HG02852 (cell line): ENCODE measurements around the gene ITGA11.

ENCODE experiments used
- ATAC-seq: cut with Tn5 transposase; IDR thresholded peaks from one replicate; pipeline ENCODE4 v1.9.1; 2021; ENCODE audit warnings: mild to moderate bottlenecking, moderate library complexity; ENCODE audit not compliant: unreplicated experiment

ITGA11 gene

GRCh38 chr15:68379058-68379758 is 52.8 kb downstream of the ITGA11 start:
- no peak for ATAC-seq

GRCh38 chr15:68378595-68378994 is 53.4 kb downstream of the ITGA11 start:
- ATAC-seq = no peak

- ATAC-seq = no peak
These were observed 54.2 kb downstream of the ITGA11 start for GRCh38 chr15:68377766-68378165.

GRCh38 chr15:68376447-68377060 is 55.4 kb downstream of the ITGA11 start:
- no peak for ATAC-seq

- no peak for ATAC-seq
These were observed 56.2 kb downstream of the ITGA11 start for GRCh38 chr15:68375716-68376220.

GRCh38 chr15:68375191-68375631 is 56.8 kb downstream of the ITGA11 start:
- no peak for ATAC-seq

GRCh38 chr15:68374168-68374745 is 57.7 kb downstream of the ITGA11 start:
- ATAC-seq = no peak

GRCh38 chr15:68373028-68373427 is 58.9 kb downstream of the ITGA11 start:
- ATAC-seq = no peak

- ATAC-seq = no peak
These were observed 59.6 kb downstream of the ITGA11 start for GRCh38 chr15:68372291-68372811.

- no peak for ATAC-seq
These were observed 60.1 kb downstream of the ITGA11 start for GRCh38 chr15:68371851-68372250.

GRCh38 chr15:68371160-68371559 is 60.8 kb downstream of the ITGA11 start:
- no peak for ATAC-seq

- ATAC-seq = no peak
These were observed 61.2 kb downstream of the ITGA11 start for GRCh38 chr15:68370768-68371151.

GRCh38 chr15:68369931-68370767 is 61.8 kb downstream of the ITGA11 start:
- no peak for ATAC-seq

GRCh38 chr15:68368731-68369435 is 63.1 kb downstream of the ITGA11 start:
- ATAC-seq = no peak

- ATAC-seq = no peak
These were observed 64.0 kb downstream of the ITGA11 start for GRCh38 chr15:68367992-68368391.

- no peak for ATAC-seq
These were observed 64.7 kb downstream of the ITGA11 start for GRCh38 chr15:68367226-68367625.

- no peak for ATAC-seq
These were observed 65.6 kb downstream of the ITGA11 start for GRCh38 chr15:68366314-68366713.

- no peak for ATAC-seq
These were observed 66.2 kb downstream of the ITGA11 start for GRCh38 chr15:68365770-68366169.

GRCh38 chr15:68365140-68365745 is 66.7 kb downstream of the ITGA11 start:
- no peak for ATAC-seq

- no peak for ATAC-seq
These were observed 67.3 kb downstream of the ITGA11 start for GRCh38 chr15:68364660-68365035.
